HG02798 (cell line): Measurements from ENCODE around the gene GCKR.

Experiments used
- ATAC-seq: cut with Tn5 transposase; IDR thresholded peaks from one replicate; pipeline ENCODE4 v1.9.1; 2021; ENCODE audit warnings: mild to moderate bottlenecking; ENCODE audit not compliant: unreplicated experiment, poor library complexity

GCKR gene

GRCh38 chr2:27569398-27569797 lies 72.8 kb downstream of the GCKR start:
- ATAC-seq, result no peak

DNA sequence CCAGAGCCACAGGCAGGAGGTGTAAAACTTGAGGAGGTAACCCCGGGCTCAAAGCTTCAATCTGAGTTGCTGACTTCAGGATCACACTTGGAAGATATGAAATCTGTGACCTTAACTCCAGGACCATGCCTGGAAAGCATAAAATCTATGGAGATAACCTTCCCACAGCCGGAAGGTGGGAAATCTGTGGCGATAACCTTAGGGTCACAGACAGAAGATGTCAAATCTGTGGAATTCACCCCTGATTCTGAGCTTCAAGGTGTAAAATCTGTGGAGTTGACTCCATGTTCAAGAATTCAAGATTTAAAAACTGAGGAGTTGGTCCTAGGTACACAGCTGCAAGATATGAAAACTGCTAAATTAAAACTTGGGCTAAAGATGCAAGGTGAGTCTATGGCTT lies 74.6 kb downstream of the GCKR start:
- ATAC-seq, result no peak

DNA sequence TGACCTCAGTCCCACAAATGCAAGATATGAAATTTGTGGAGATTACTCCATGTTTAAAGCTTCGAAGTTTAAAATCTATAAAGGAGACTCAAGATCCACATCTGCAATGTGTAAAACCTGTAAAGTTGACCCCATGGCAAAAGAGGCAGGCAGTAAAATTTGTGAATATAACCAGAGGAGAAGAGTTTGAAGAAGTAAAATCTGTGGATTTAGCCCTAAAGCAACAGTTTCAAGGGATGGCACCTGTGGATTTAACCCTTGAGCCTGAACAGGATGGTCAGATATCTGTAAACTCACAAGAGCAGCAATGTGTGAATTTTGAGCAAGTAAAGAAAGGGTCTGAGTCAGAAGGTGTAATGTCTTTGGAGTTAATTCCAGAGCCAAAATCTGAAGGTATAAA lies 75.0 kb downstream of the GCKR start:
- no peak for ATAC-seq

DNA sequence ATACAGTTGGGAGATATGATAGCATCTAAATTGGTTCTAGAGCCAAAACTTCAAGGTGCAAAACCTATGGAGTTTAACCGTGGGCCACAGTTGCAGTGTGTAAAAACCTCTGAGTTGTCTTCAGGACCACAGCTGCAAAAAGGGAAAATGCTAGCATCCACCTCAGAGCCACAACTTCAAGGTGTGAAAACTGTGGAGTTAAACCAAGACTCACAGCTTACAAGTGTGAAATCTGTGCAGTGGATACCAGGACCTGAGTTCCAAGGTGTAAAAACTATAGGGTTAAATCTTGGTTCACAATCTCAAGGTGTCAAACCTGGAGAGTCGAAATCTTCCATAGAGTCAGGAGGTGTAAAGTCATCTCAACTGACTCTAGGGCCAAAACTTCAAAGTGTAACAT lies 75.8 kb downstream of the GCKR start:
- no peak for ATAC-seq

DNA sequence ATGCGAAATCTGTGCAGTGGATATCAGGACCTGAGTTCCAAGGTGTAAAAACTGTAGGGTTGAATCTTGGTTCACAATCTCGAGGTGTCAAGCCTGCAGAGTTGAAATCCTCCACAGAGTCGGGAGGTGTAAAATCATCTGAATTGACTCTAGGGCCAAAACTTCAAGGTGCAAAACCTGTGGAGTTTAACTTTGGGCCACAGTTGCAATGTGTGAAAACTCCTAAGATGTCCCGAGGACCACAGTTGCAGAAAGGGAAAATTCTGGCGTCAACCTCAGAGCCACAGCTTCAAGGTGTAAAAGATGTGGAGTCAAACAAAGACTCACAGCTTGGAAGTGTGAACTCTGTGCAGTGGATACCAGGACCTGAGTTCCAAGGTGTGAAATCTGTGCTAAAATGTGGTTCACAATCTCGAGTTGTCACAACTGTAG lies 76.4 kb downstream of the GCKR start:
- no peak for ATAC-seq
